SK-N-SH treated with all-trans-retinoic acid at 6 μM for 48 hours (cell line): Measurements from ENCODE around the gene UNC5B.

Source experiments
- ARNTL ChIP-seq: fragments of 450-650 bp; formaldehyde crosslinking; IDR thresholded peaks from 2 replicates; pipeline ENCODE4 v1.5.0; 2020; ENCODE audit warnings: low read depth, mild to moderate bottlenecking, moderate library complexity, borderline replicate concordance
- CSDC2 ChIP-seq: fragments of 250-450 bp; sonication (Bioruptor Pico); IDR thresholded peaks from 2 replicates; pipeline ENCODE4 v1.5.0; 2020; ENCODE audit warnings: mild to moderate bottlenecking, moderate library complexity
- RARB ChIP-seq: fragments of 250-450 bp; sonication (Bioruptor Pico); IDR thresholded peaks from 2 replicates; pipeline ENCODE4 v1.8.0; 2021; ENCODE audit warnings: mild to moderate bottlenecking, moderate library complexity
- SNAI2 ChIP-seq: fragments of 250-450 bp; sonication (Bioruptor Pico); IDR thresholded peaks from 2 replicates; pipeline ENCODE4 v1.5.0; 2020; ENCODE audit warnings: mild to moderate bottlenecking, moderate library complexity
- ZFP3 ChIP-seq: fragments of 250-450 bp; sonication (Bioruptor Pico); IDR thresholded peaks from 2 replicates; pipeline ENCODE4 v1.5.0; 2020; ENCODE audit warnings: mild to moderate bottlenecking, moderate library complexity
- ZFP30 ChIP-seq: fragments of 450-650 bp; formaldehyde crosslinking; IDR thresholded peaks from 2 replicates; pipeline ENCODE4 v1.5.0; 2022; ENCODE audit warnings: mild to moderate bottlenecking, moderate library complexity
- ZNF70 ChIP-seq: fragments of 450-650 bp; formaldehyde crosslinking; IDR thresholded peaks from 2 replicates; pipeline ENCODE4 v1.5.0; 2020; ENCODE audit warnings: mild to moderate bottlenecking, moderate library complexity
- TF ChIP-seq, protein P1 (sequence below): fragments of 250-450 bp; sonication (Bioruptor Pico); IDR thresholded peaks from 2 replicates; pipeline ENCODE4 v1.8.0; 2020; ENCODE audit warnings: mild to moderate bottlenecking, moderate library complexity, borderline replicate concordance
- TF ChIP-seq, protein P2 (sequence below): fragments of 250-450 bp; sonication (Bioruptor Pico); IDR thresholded peaks from 2 replicates; pipeline ENCODE4 v1.5.1; 2020; ENCODE audit warnings: low read depth, mild to moderate bottlenecking, moderate library complexity

GRCh38 chr10:71291528-71291900 is 79.1 kb downstream of the UNC5B start:
- TF ChIP-seq ARNTL (CRISPR knock-in tag): no peak
- no peak for TF ChIP-seq SNAI2 (CRISPR knock-in tag)
- no peak for TF ChIP-seq ZFP3 (CRISPR knock-in tag)
- no peak for TF ChIP-seq RARB (CRISPR knock-in tag)
- TF ChIP-seq, protein P1, sequence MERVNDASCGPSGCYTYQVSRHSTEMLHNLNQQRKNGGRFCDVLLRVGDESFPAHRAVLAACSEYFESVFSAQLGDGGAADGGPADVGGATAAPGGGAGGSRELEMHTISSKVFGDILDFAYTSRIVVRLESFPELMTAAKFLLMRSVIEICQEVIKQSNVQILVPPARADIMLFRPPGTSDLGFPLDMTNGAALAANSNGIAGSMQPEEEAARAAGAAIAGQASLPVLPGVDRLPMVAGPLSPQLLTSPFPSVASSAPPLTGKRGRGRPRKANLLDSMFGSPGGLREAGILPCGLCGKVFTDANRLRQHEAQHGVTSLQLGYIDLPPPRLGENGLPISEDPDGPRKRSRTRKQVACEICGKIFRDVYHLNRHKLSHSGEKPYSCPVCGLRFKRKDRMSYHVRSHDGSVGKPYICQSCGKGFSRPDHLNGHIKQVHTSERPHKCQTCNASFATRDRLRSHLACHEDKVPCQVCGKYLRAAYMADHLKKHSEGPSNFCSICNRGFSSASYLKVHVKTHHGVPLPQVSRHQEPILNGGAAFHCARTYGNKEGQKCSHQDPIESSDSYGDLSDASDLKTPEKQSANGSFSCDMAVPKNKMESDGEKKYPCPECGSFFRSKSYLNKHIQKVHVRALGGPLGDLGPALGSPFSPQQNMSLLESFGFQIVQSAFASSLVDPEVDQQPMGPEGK (CRISPR knock-in tag): no peak
- no peak for TF ChIP-seq ZFP30 (CRISPR knock-in tag)
- TF ChIP-seq, protein P2, sequence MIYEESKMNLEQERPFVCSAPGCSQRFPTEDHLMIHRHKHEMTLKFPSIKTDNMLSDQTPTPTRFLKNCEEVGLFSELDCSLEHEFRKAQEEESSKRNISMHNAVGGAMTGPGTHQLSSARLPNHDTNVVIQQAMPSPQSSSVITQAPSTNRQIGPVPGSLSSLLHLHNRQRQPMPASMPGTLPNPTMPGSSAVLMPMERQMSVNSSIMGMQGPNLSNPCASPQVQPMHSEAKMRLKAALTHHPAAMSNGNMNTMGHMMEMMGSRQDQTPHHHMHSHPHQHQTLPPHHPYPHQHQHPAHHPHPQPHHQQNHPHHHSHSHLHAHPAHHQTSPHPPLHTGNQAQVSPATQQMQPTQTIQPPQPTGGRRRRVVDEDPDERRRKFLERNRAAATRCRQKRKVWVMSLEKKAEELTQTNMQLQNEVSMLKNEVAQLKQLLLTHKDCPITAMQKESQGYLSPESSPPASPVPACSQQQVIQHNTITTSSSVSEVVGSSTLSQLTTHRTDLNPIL: no peak
- no peak for TF ChIP-seq ZNF70
- TF ChIP-seq CSDC2 (CRISPR knock-in tag): no peak
